H1 (cell line): ENCODE measurements around the gene GSE1. TPM values are rescaled to one million over a fixed set of nuclear protein-coding genes. Genes with fewer than 3 reads are reported as not detected.

Source experiments
- CTCF ChIA-PET: fragments of 300-600 bp; sonication (Branson Sonifier 250); formaldehyde crosslinking; loops from one replicate; lab custom pipeline; 2021; ENCODE audit not compliant: partially characterized antibody; lab: Charles Lee
- POLR2A ChIA-PET: fragments of 300-600 bp; sonication (Branson Sonifier 250); formaldehyde crosslinking; loops from one replicate; lab custom pipeline; 2021; ENCODE audit warnings: inconsistent platforms; ENCODE audit not compliant: partially characterized antibody; lab: Charles Lee
- DNase-seq, 2 experiments: peaks; one replicate each; pipeline versions ENCODE4 v3.0.0 to v3.0.0-alpha.2; 2010 to 2022; ENCODE audit warnings: low spot score in 2 of 2, low read depth in 1 of 2, mixed read lengths in 1 of 2
- FAIRE-seq: peaks from 2 replicates; lab custom pipeline; 2011; peaks lifted over from hg19 to GRCh38; lab: Jason Lieb, UNC
- H2AFZ ChIP-seq: 2 replicates; pipeline ENCODE4 v1.8.1; 2012; ENCODE audit warnings: low read length, inconsistent platforms
- H2AK5ac ChIP-seq: 2 replicates; pipeline ENCODE4 v1.6.1; 2013; ENCODE audit warnings: low read depth, low read length
- H2BK120ac ChIP-seq: replicated peaks from 2 replicates; pipeline ENCODE3; 2013; ENCODE audit warnings: low read depth, low read length, inconsistent platforms
- H2BK12ac ChIP-seq: 2 replicates; pipeline ENCODE4 v1.6.1; 2013; ENCODE audit warnings: low read depth, low read length
- H2BK15ac ChIP-seq: 2 replicates; pipeline ENCODE4 v1.6.1; 2013; ENCODE audit warnings: low read length
- H2BK20ac ChIP-seq: 2 replicates; pipeline ENCODE4 v1.6.1; 2013; ENCODE audit warnings: low read length
- H2BK5ac ChIP-seq: 2 replicates; pipeline ENCODE4 v1.6.1; 2013; ENCODE audit warnings: low read depth, low read length
- H3K14ac ChIP-seq: 2 replicates; pipeline ENCODE4 v1.6.1; 2013; ENCODE audit warnings: inconsistent platforms; ENCODE audit not compliant: insufficient read length
- H3K18ac ChIP-seq: 2 replicates; pipeline ENCODE4 v1.6.1; 2013; ENCODE audit warnings: low read length; ENCODE audit errors: extremely low read depth
- H3K23ac ChIP-seq: 2 replicates; pipeline ENCODE4 v1.6.1; 2013; ENCODE audit warnings: inconsistent platforms; ENCODE audit not compliant: insufficient read length
- H3K23me2 ChIP-seq: 2 replicates; pipeline ENCODE4 v1.6.1; 2013; ENCODE audit warnings: low read depth, low read length
- H3K27ac ChIP-seq: 2 replicates; pipeline ENCODE4 v1.6.1; 2011; ENCODE audit warnings: low read depth, low read length, inconsistent platforms
- H3K27me3 ChIP-seq, 4 experiments: replicated peaks in 1 of 4; 1 replicate in 1 of 4; 2 replicates in 3 of 4; pipeline versions ENCODE4 v1.6.1 to v1.8.1; 2011 to 2013; ENCODE audit warnings: low read length in 3 of 4, mild to moderate bottlenecking in 3 of 4, inconsistent platforms in 2 of 4, mixed read lengths in 2 of 4, moderate library complexity in 1 of 4; ENCODE audit not compliant: control insufficient read depth in 3 of 4, insufficient read depth in 3 of 4; ENCODE audit errors: extremely low read depth in 1 of 4
- H3K36me3 ChIP-seq, 4 experiments: 2 replicates each; pipeline versions ENCODE4 v1.6.1 to v1.8.1; 2011 to 2013; ENCODE audit warnings: mild to moderate bottlenecking in 4 of 4, low read length in 3 of 4, moderate library complexity in 2 of 4, control low read depth in 1 of 4, inconsistent platforms in 1 of 4; ENCODE audit not compliant: insufficient read depth in 4 of 4, control insufficient read depth in 2 of 4
- H3K4ac ChIP-seq: replicated peaks from 2 replicates; pipeline ENCODE3; 2013; ENCODE audit warnings: low read length, low read depth, mixed read lengths, inconsistent platforms; ENCODE audit not compliant: insufficient read length
- H3K4me1 ChIP-seq, 4 experiments: replicated peaks in 1 of 4; 1 replicate in 1 of 4; 2 replicates in 3 of 4; pipeline versions ENCODE4 v1.6.1 to v1.8.1; 2011 to 2013; ENCODE audit warnings: low read length in 3 of 4, inconsistent platforms in 2 of 4, mixed read lengths in 1 of 4; ENCODE audit not compliant: insufficient read depth in 4 of 4, control insufficient read depth in 3 of 4
- H3K4me2 ChIP-seq, 2 experiments: 2 replicates each; pipeline versions ENCODE4 v1.6.1 to v1.8.1; 2011 to 2013; ENCODE audit warnings: low read depth in 2 of 2, low read length in 2 of 2, control low read depth in 1 of 2, inconsistent platforms in 1 of 2, mild to moderate bottlenecking in 1 of 2; ENCODE audit not compliant: insufficient read depth in 1 of 2
- H3K4me3 ChIP-seq, 4 experiments: fragments of 200-600, 300-600 bp in 1 of 4; sonication (generic), shearing (Covaris generic), sonication (Bioruptor Twin) in 1 of 4; 2 replicates each; pipeline versions ENCODE4 v1.5.1 to v1.8.1; 2011 to 2016; ENCODE audit warnings: low read length in 4 of 4, low read depth in 3 of 4, control low read depth in 2 of 4, inconsistent platforms in 2 of 4, mild to moderate bottlenecking in 2 of 4, mixed read lengths in 1 of 4, moderate library complexity in 1 of 4; ENCODE audit not compliant: insufficient read depth in 2 of 4; ENCODE audit errors: extremely low read depth in 1 of 4
- H3K56ac ChIP-seq: replicated peaks from 2 replicates; pipeline ENCODE3; 2013; ENCODE audit warnings: low read depth, mild to moderate bottlenecking, mixed read lengths, low read length, inconsistent platforms; ENCODE audit not compliant: insufficient read length
- H3K79me1 ChIP-seq: 2 replicates; pipeline ENCODE4 v1.6.1; 2013; ENCODE audit warnings: low read depth, low read length, control low read depth
- H3K79me2 ChIP-seq, 2 experiments: 2 replicates each; pipeline versions ENCODE4 v1.6.1 to v1.8.1; 2012 to 2013; ENCODE audit warnings: low read length in 2 of 2, mild to moderate bottlenecking in 2 of 2, inconsistent platforms in 1 of 2; ENCODE audit not compliant: insufficient read depth in 2 of 2, control insufficient read depth in 1 of 2
- H3K9ac ChIP-seq, 4 experiments: replicated peaks in 1 of 4; 1 replicate in 1 of 4; 2 replicates in 3 of 4; pipeline versions ENCODE4 v1.6.1 to v1.8.1; 2011 to 2013; ENCODE audit warnings: low read depth in 3 of 4, low read length in 3 of 4, control low read depth in 2 of 4, mild to moderate bottlenecking in 2 of 4, moderate library complexity in 2 of 4, inconsistent platforms in 1 of 4; ENCODE audit errors: extremely low read depth in 1 of 4
- H3K9me3 ChIP-seq, 2 experiments: 2 replicates each; pipeline versions ENCODE4 v1.6.1 to v1.8.1; 2012 to 2013; ENCODE audit warnings: mild to moderate bottlenecking in 2 of 2, moderate library complexity in 2 of 2, control low read depth in 1 of 2, inconsistent platforms in 1 of 2, low read depth in 1 of 2, low read length in 1 of 2, mixed read lengths in 1 of 2; ENCODE audit not compliant: insufficient read depth in 2 of 2
- H4K20me1 ChIP-seq, 2 experiments: replicated peaks in 1 of 2; 2 replicates each; pipeline versions ENCODE3 to v1.8.1; 2011 to 2013; ENCODE audit warnings: inconsistent platforms in 2 of 2, low read length in 2 of 2, mild to moderate bottlenecking in 1 of 2; ENCODE audit not compliant: insufficient read depth in 2 of 2, control insufficient read depth in 1 of 2
- H4K5ac ChIP-seq: 2 replicates; pipeline ENCODE4 v1.6.1; 2013; ENCODE audit warnings: low read length, low read depth, mixed read lengths, inconsistent platforms; ENCODE audit not compliant: insufficient read length
- H4K8ac ChIP-seq: 2 replicates; pipeline ENCODE4 v1.8.0; 2013; ENCODE audit warnings: mild to moderate bottlenecking, moderate library complexity, low read length, inconsistent platforms; ENCODE audit not compliant: insufficient read depth; ENCODE audit errors: extremely low read depth
- H4K91ac ChIP-seq: replicated peaks from 2 replicates; pipeline ENCODE3; 2013; ENCODE audit warnings: low read length, mixed read lengths, inconsistent platforms; ENCODE audit not compliant: insufficient read length
- ASH2L ChIP-seq: fragments of 200-600, 300-600 bp; sonication (generic); IDR thresholded peaks from one replicate; pipeline ENCODE4 v1.7.1; 2017; ENCODE audit warnings: low read length
- BACH1 ChIP-seq: IDR thresholded peaks from 2 replicates; pipeline ENCODE4 v1.6.1; 2012; ENCODE audit warnings: low read length, improper control_type of control experiment
- HDAC2 ChIP-seq, 2 experiments: fragments of 300-600 bp in 1 of 2; sonication (generic) in 1 of 2; IDR thresholded peaks; 2 replicates each; pipeline ENCODE4 v1.6.1; 2011 to 2012; ENCODE audit warnings: low read depth in 2 of 2, low read length in 2 of 2, mild to moderate bottlenecking in 2 of 2, moderate library complexity in 2 of 2, borderline replicate concordance in 1 of 2, inconsistent platforms in 1 of 2
- JUN ChIP-seq: IDR thresholded peaks from 2 replicates; pipeline ENCODE4 v1.6.1; 2011; ENCODE audit warnings: low read depth, mild to moderate bottlenecking, improper control_type of control experiment, low read length
- PHF8 ChIP-seq: fragments of 200-600 bp; sonication (generic); conservative IDR thresholded peaks from 2 replicates; pipeline ENCODE4 v1.7.1; 2012; ENCODE audit warnings: low read depth, mild to moderate bottlenecking, inconsistent platforms, low read length, moderate library complexity
- TBP ChIP-seq: IDR thresholded peaks from 2 replicates; pipeline ENCODE4 v1.6.1; 2011; ENCODE audit warnings: low read depth, low read length, improper control_type of control experiment
- ZNF274 ChIP-seq: IDR thresholded peaks from 2 replicates; pipeline ENCODE4 v1.7.0; 2012; ENCODE audit warnings: low read length, borderline replicate concordance; ENCODE audit errors: extremely low read depth
- WGBS, 2 experiments: shearing (Covaris generic) in 1 of 2; methylation state at CpG; one replicate each; pipeline versions ENCODE4 v1.1.6 to v1.1.7; 2013 to 2015; ENCODE audit warnings: low lambda C conversion rate in 2 of 2, mixed read lengths in 2 of 2, inconsistent platforms in 1 of 2, low coverage in 1 of 2, missing lambda C conversion rate in 1 of 2; ENCODE audit not compliant: insufficient replicate concordance in 2 of 2, insufficient coverage in 1 of 2, insufficient read length in 1 of 2; ENCODE audit errors: extremely low coverage in 1 of 2, missing lambda C conversion rate in 1 of 2; 5-methylcytosine and 5-hydroxymethylcytosine counted together
- polyA plus RNA-seq, 7 experiments: library from polyadenylated mRNA; depleted of rRNA in 3 of 7; stranded (reverse) in 5 of 7; unstranded in 2 of 7; fragments of >200 nt in 5 of 7; fragments of 200-250 nt in 2 of 7; gene quantifications; 1 replicate in 5 of 7; 2 replicates in 1 of 7; 4 replicates in 1 of 7; pipeline versions ENCODE4 v1.2.1 to v1.2.3, GENCODE V29; 2011 to 2013; ENCODE audit warnings: missing spikeins in 2 of 7, mixed read lengths in 2 of 7
- total RNA-seq: library from RNA; stranded (reverse); fragmentation: NEBNext Ultra II Directional; extraction: Animal tissue kit (Norgen Biotek cat#: 25700); gene quantifications from 2 replicates; pipeline ENCODE4 v1.2.1, GENCODE V29; 2021
- TF ChIP-seq, protein P1 (sequence below): IDR thresholded peaks from 2 replicates; pipeline ENCODE4 v1.6.1; 2012; ENCODE audit warnings: inconsistent platforms
- TF ChIP-seq, protein P2 (sequence below): IDR thresholded peaks from 2 replicates; pipeline ENCODE4 v1.6.1; 2011; ENCODE audit warnings: low read depth, mild to moderate bottlenecking, low read length; ENCODE audit not compliant: insufficient read depth

GSE1 gene
- total and polyA plus RNA-seq, 2 of the 8 experiments (the other 6 are each of a cell fraction or from before 2014, with no cell fraction given), result 26.0 to 65.6 TPM

DNA sequence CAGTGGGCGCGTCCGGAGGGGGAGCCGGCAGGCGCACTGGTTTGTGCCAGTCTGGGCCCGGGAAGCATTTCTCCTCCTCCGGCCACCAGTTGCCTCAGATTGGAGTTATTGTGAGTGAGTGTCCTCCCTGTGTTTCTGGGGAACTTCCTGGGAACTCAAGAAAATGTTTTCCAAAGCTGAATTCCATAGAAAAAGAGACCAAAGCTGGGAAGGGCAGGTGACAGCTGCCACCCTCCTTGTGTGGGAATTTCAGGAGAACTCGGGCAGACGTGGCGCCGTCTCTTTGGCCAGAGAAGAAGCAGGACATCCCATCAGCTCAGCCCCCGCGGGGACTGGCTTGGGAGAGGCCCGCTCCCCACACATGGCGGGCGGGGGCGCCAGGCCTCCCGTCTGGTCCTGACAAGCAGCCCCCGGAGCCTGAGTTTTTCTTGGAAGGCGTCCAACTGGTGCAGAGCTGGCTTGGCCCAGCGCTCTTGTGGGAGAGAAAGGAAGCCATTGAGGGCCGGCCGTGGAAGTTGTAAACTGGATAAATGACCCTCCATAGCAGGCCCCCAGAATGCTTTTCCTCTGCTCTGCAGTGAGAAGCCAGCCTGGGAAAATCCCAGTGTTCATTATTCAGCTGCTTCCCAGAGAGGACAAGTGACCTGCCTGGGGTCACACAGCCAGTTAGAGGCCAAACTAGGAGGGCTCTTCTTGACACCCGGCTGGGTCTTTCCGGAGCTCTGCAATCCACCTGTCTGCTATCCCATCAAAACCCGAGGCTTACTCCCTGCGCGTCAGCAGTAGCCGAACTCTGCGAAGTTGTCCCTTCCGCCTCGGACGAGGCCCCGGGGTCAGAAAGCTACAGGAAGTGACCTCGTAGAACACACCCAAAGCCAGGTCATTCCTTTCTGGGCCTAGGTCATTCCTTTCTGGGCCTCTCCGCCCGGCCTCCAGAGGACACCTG lies 39.2 kb upstream of the GSE1 start:
- Histone ChIP-seq H3K9me3 (no peaks in the 10 kb centered on the region), H3K4me2 (no peak overlapping the region), H3K23me2 (peaks cover 7% of the 10 kb centered on the region; the same call in 1 of the 2 replicates), H3K4me1 (peaks cover 13 to 74% (median 50%) of the 10 kb centered on the region in 4 experiments), H3K36me3 (peaks cover 0 to 2% (median 0%) of the 10 kb centered on the region in 4 experiments; a peak in 2 of 8 replicates), H3K27ac (no peak overlapping the region), H2BK20ac (no peak overlapping the region), H2BK120ac (no peak overlapping the region), H2BK12ac (0 out of 2 replicates have a peak overlapping the region, but pooled peaks have one; percentile 41), H3K4ac (no peak overlapping the region), H2BK15ac (no peak overlapping the region), H4K20me1 (peaks cover 8% of the 10 kb centered on the region in 2 experiments), H4K8ac (no peak overlapping the region), H3K9ac (no peak overlapping the region), H3K18ac (peak overlapping the region; percentile 52; the same call in 1 of the 2 replicates), H4K91ac (no peak overlapping the region), H3K27me3 (peaks cover 0 to 3% (median under 1%) of the 10 kb centered on the region in 4 experiments; a peak in 2 of 7 replicates), H3K56ac (no peak overlapping the region), H2AFZ (no peak overlapping the region), H2BK5ac (no peak overlapping the region), H3K79me1 (peaks cover 18% of the 10 kb centered on the region), H3K23ac (no peak overlapping the region), H2AK5ac (peak overlapping the region; percentile 54; the same call in 1 of the 2 replicates), H3K79me2 (peaks cover 0 to 57% of the 10 kb centered on the region in 2 experiments; a peak in 3 of 4 replicates), H3K4me3 (no peak overlapping the region), H3K14ac (no peak overlapping the region), H4K5ac (no peak overlapping the region)
- FAIRE-seq, result no peak
- CTCF ChIA-PET, result interaction anchor here (0.9 to 15.6 kb wide), 16 partner anchors 7 to 154 kb away, joined by 3 to 173 read pairs (median 4); no protein-coding TSS in a partner anchor
- no peak for DNase-seq
- POLR2A ChIA-PET, result interaction anchor here (0.8 to 1.7 kb wide), 3 partner anchors 11 to 37 kb away, joined by 3 to 9 read pairs (median 4); no protein-coding TSS in a partner anchor
- 86% methylated on average over 37 of the region's 37 CpGs; no CpG with 5 or more reads in 1 of the 2 experiments for WGBS, 2 experiments
- TF ChIP-seq ZNF274 (no peak), JUN (no peak), BACH1 (no peak), HDAC2 (IDR thresholded peaks at IDR 0.05; ENCODE audit: borderline replicate concordance in 1 of 2, low read depth in 2 of 2, low read length in 2 of 2) (no peak), ASH2L (no peak), TBP (no peak), PHF8 (no peak)
- TF ChIP-seq, protein P1, sequence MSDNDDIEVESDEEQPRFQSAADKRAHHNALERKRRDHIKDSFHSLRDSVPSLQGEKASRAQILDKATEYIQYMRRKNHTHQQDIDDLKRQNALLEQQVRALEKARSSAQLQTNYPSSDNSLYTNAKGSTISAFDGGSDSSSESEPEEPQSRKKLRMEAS, result no peak
- TF ChIP-seq, protein P2, sequence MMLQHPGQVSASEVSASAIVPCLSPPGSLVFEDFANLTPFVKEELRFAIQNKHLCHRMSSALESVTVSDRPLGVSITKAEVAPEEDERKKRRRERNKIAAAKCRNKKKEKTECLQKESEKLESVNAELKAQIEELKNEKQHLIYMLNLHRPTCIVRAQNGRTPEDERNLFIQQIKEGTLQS, result no peak
